DMS114 treated with DMSO at 0.1 percent for 48 hours (cell line): ENCODE measurements around the gene PTGR3.
"Not testable (repeated sequence)": the region's sequence is repeated elsewhere in the genome, so short reads cannot be mapped to it uniquely, and the experiment has no call there.

ENCODE experiments used
- DNase-seq: peaks from one replicate; lab custom pipeline; 2025; ENCODE audit not compliant: unreplicated experiment; lab: John Stamatoyannopoulos, UW

The PTGR3 gene

GRCh38 chr18:75204269-75204731, 4.6 kb downstream of the PTGR3 start:
- no peak for DNase-seq

- no peak for DNase-seq
Measured at GRCh38 chr18:75203416-75204268, 5.3 kb downstream of the PTGR3 start.

GRCh38 chr18:75202696-75203365, 6.1 kb downstream of the PTGR3 start:
- DNase-seq, result no peak

- no peak for DNase-seq
Measured at GRCh38 chr18:75201282-75202270, 7.4 kb downstream of the PTGR3 start.

- DNase-seq, result no peak
Measured at GRCh38 chr18:75200605-75201280, 8.2 kb downstream of the PTGR3 start.

- no peak for DNase-seq
Measured at GRCh38 chr18:75200071-75200470, 8.9 kb downstream of the PTGR3 start.

GRCh38 chr18:75199327-75199726, 9.6 kb downstream of the PTGR3 start:
- no peak for DNase-seq

GRCh38 chr18:75198036-75198435, 10.9 kb downstream of the PTGR3 start:
- DNase-seq, result no peak

GRCh38 chr18:75192899-75193298, 16.0 kb downstream of the PTGR3 start:
- no peak for DNase-seq

GRCh38 chr18:75189696-75190095, 19.2 kb downstream of the PTGR3 start:
- no peak for DNase-seq

- not testable (repeated sequence) for DNase-seq
Measured at GRCh38 chr18:75187702-75188101, 21.2 kb downstream of the PTGR3 start.

GRCh38 chr18:75185460-75185859, 23.5 kb downstream of the PTGR3 start:
- no peak for DNase-seq

- no peak for DNase-seq
Measured at GRCh38 chr18:75183973-75184493, 24.9 kb downstream of the PTGR3 start.

- no peak for DNase-seq
Measured at GRCh38 chr18:75183524-75183923, 25.4 kb downstream of the PTGR3 start.

- DNase-seq, result no peak
Measured at GRCh38 chr18:75179819-75180600, 28.9 kb downstream of the PTGR3 start.

GRCh38 chr18:75178376-75178775, 30.6 kb downstream of the PTGR3 start:
- DNase-seq, result no peak

- DNase-seq, result no peak
Measured at GRCh38 chr18:75176849-75177248, 32.1 kb downstream of the PTGR3 start.

GRCh38 chr18:75173738-75174137, 35.2 kb downstream of the PTGR3 start:
- no peak for DNase-seq

GRCh38 chr18:75173125-75173432, 35.9 kb downstream of the PTGR3 start:
- no peak for DNase-seq
